Keratinocyte (primary cell): ENCODE data around the gene ANKS1A. TPM values are rescaled to one million over a fixed set of nuclear protein-coding genes. Genes with fewer than 3 reads are reported as not detected.

Source experiments
- DNase-seq: peaks from one replicate; pipeline ENCODE4 v3.0.0-alpha.2; 2011; ENCODE audit warnings: low read depth, missing footprints, low spot score
- FAIRE-seq: peaks from 2 replicates; lab custom pipeline; 2011; peaks lifted over from hg19 to GRCh38; lab: Jason Lieb, UNC
- H2AFZ ChIP-seq: 2 replicates; pipeline ENCODE4 v1.6.0; 2012; ENCODE audit warnings: low read length, control low read depth, inconsistent platforms; ENCODE audit not compliant: control insufficient read depth
- H3K27ac ChIP-seq: 2 replicates; pipeline ENCODE4 v1.5.1; 2011; ENCODE audit warnings: low read length; ENCODE audit not compliant: control insufficient read depth, insufficient read depth
- H3K27me3 ChIP-seq: 3 replicates; pipeline ENCODE4 v1.6.0; 2011; ENCODE audit warnings: low read length; ENCODE audit not compliant: control insufficient read depth, insufficient read depth; ENCODE audit errors: extremely low read depth
- H3K36me3 ChIP-seq, 2 experiments: 2 replicates in 1 of 2; 3 replicates in 1 of 2; pipeline ENCODE4 v1.5.1; 2011; ENCODE audit warnings: low read length in 2 of 2, mild to moderate bottlenecking in 1 of 2; ENCODE audit not compliant: control insufficient read depth in 2 of 2, insufficient read depth in 2 of 2; ENCODE audit errors: extremely low read depth in 1 of 2
- H3K4me1 ChIP-seq: 3 replicates; pipeline ENCODE4 v1.5.1; 2011; ENCODE audit warnings: low read length; ENCODE audit not compliant: control insufficient read depth, insufficient read depth; ENCODE audit errors: extremely low read depth
- H3K4me2 ChIP-seq: 3 replicates; pipeline ENCODE4 v1.6.0; 2011; ENCODE audit warnings: low read depth, low read length; ENCODE audit not compliant: control insufficient read depth, insufficient read depth; ENCODE audit errors: extremely low read depth
- H3K4me3 ChIP-seq, 3 experiments: fragments of 200-600 bp in 1 of 3; sonication (generic) in 1 of 3; 2 replicates in 2 of 3; 3 replicates in 1 of 3; pipeline ENCODE4 v1.5.1; 2011 to 2016; ENCODE audit warnings: low read length in 3 of 3, mild to moderate bottlenecking in 3 of 3, control low read depth in 2 of 3, inconsistent platforms in 1 of 3, low read depth in 1 of 3, mixed read lengths in 1 of 3, mixed run types in 1 of 3, moderate library complexity in 1 of 3; ENCODE audit not compliant: control insufficient read depth in 2 of 3, insufficient read depth in 2 of 3; ENCODE audit errors: extremely low read depth in 1 of 3
- H3K79me2 ChIP-seq: 2 replicates; pipeline ENCODE4 v1.6.0; 2012; ENCODE audit warnings: low read length; ENCODE audit not compliant: control insufficient read depth, insufficient read depth
- H3K9ac ChIP-seq: 3 replicates; pipeline ENCODE4 v1.6.0; 2011; ENCODE audit warnings: low read length; ENCODE audit not compliant: control insufficient read depth, insufficient read depth; ENCODE audit errors: extremely low read depth
- H3K9me1 ChIP-seq: 3 replicates; pipeline ENCODE4 v1.6.0; 2011; ENCODE audit warnings: low read length; ENCODE audit not compliant: control insufficient read depth, insufficient read depth; ENCODE audit errors: extremely low read depth
- H3K9me3 ChIP-seq: 2 replicates; pipeline ENCODE4 v1.5.1; 2012; ENCODE audit warnings: low read depth, low read length; ENCODE audit not compliant: control insufficient read depth
- H4K20me1 ChIP-seq: 3 replicates; pipeline ENCODE4 v1.6.0; 2011; ENCODE audit warnings: low read length; ENCODE audit not compliant: control insufficient read depth, insufficient read depth; ENCODE audit errors: extremely low read depth
- CTCF ChIP-seq, 3 experiments: IDR thresholded peaks in 1 of 3; conservative IDR thresholded peaks in 1 of 3; optimal IDR thresholded peaks in 1 of 3; 2 replicates in 2 of 3; 3 replicates in 1 of 3; pipeline versions ENCODE3 to v1.5.1; 2011; ENCODE audit warnings: low read length in 3 of 3, mild to moderate bottlenecking in 3 of 3, moderate library complexity in 2 of 3, control low read depth in 1 of 3, inconsistent platforms in 1 of 3; ENCODE audit not compliant: insufficient read depth in 2 of 3; ENCODE audit errors: extremely low read depth in 1 of 3
- EZH2 ChIP-seq: IDR thresholded peaks from one replicate; pipeline ENCODE4 v1.6.1; 2012; ENCODE audit warnings: inconsistent platforms, mild to moderate bottlenecking, low read length, moderate library complexity
- dilution Hi-C: fragments of 300-500 bp; cut with MboI; formaldehyde crosslinking; loops from one replicate; pipeline ENCODE4 v1.7.0; 2020; ENCODE audit warnings: low sequenced_read_pairs; ENCODE audit not compliant: extremely low pct_ligation_motif_present
- polyA plus RNA-seq, 5 experiments: library from polyadenylated mRNA; depleted of rRNA in 3 of 5; stranded (reverse) in 3 of 5; stranded (forward) in 1 of 5; unstranded in 1 of 5; fragments of >200 nt; gene quantifications; 1 replicate in 1 of 5; 2 replicates in 3 of 5; 3 replicates in 1 of 5; pipeline versions ENCODE4 v1.2.1 to v1.2.3, GENCODE V29; 2011 to 2012; ENCODE audit warnings: missing spikeins in 2 of 5, low read depth in 1 of 5, low replicate concordance in 1 of 5

ANKS1A gene
- polyA plus RNA-seq, 1 donor (not counting 4 experiments of a cell fraction or from before 2014, with no cell fraction given): 8.6 TPM

GRCh38 chr6:35041086-35041861 is 152.2 kb downstream of the ANKS1A start:
- FAIRE-seq: no peak
- Histone ChIP-seq H3K79me2 (no peaks in the 10 kb centered on the region), H3K27me3 (no peaks in the 10 kb centered on the region), H3K9ac (no peak overlapping the region), H3K9me1 (no peaks in the 10 kb centered on the region), H3K4me1 (peaks cover 22% of the 10 kb centered on the region), H3K9me3 (no peaks in the 10 kb centered on the region), H4K20me1 (no peaks in the 10 kb centered on the region), H2AFZ (no peak overlapping the region), H3K4me3 (no peak overlapping the region), H3K36me3 (peaks cover 0 to 4% of the 10 kb centered on the region in 2 experiments), H3K27ac (no peak overlapping the region), H3K4me2 (no peak overlapping the region)
- TF ChIP-seq EZH2 (no peak), CTCF (optimal IDR thresholded peaks at IDR 0.05 in 1 of 3, IDR thresholded peaks at IDR 0.05 in 1 of 3, conservative IDR thresholded peaks at IDR 0.05 in 1 of 3; ENCODE audit: extremely low read depth in 1 of 3, insufficient read depth in 2 of 3, low read length in 3 of 3) (no peak)
- dilution Hi-C loops: no loop called here
- no peak for DNase-seq

GRCh38 chr6:35042031-35042815 is 153.2 kb downstream of the ANKS1A start:
- Histone ChIP-seq H3K4me2 (no peak overlapping the region), H3K4me3 (no peak overlapping the region), H3K9me3 (no peaks in the 10 kb centered on the region), H3K4me1 (peaks cover 24% of the 10 kb centered on the region), H2AFZ (no peak overlapping the region), H4K20me1 (no peaks in the 10 kb centered on the region), H3K27ac (no peak overlapping the region), H3K9me1 (no peaks in the 10 kb centered on the region), H3K27me3 (no peaks in the 10 kb centered on the region), H3K9ac (no peak overlapping the region), H3K79me2 (no peaks in the 10 kb centered on the region), H3K36me3 (peaks cover 0 to 4% of the 10 kb centered on the region in 2 experiments)
- FAIRE-seq: no peak
- dilution Hi-C loops: no loop called here
- no peak for DNase-seq
- TF ChIP-seq EZH2: no peak
- TF ChIP-seq CTCF (optimal IDR thresholded peaks at IDR 0.05 in 1 of 3, IDR thresholded peaks at IDR 0.05 in 1 of 3, conservative IDR thresholded peaks at IDR 0.05 in 1 of 3; ENCODE audit: extremely low read depth in 1 of 3, insufficient read depth in 2 of 3, low read length in 3 of 3): no peak
